GM18870 (cell line): Measurements from ENCODE around the gene CAMK4.

Experiments
- ATAC-seq: cut with Tn5 transposase; IDR thresholded peaks from one replicate; pipeline ENCODE4 v1.9.1; 2021; ENCODE audit warnings: moderate library complexity; ENCODE audit not compliant: unreplicated experiment

CAMK4 gene

DNA sequence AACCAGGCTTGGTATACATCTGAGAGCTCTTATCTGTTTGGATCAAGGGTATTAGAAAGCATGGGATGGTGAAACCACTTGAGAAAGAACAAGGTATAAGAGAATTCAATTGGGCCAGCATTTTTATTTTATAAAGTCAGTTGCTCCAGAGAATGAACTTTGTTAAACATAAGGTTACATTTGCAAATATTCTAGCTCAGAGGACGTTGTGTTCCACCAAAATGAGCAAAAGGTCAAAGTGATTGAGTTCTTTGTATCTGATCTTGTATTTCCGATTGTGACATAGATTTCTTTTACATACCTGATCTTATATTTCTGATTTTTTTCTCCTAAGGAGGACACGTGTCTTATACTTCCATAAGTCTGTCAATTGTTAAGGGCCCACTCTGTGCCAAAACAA, 296.7 kb downstream of the CAMK4 start:
- no peak for ATAC-seq

DNA sequence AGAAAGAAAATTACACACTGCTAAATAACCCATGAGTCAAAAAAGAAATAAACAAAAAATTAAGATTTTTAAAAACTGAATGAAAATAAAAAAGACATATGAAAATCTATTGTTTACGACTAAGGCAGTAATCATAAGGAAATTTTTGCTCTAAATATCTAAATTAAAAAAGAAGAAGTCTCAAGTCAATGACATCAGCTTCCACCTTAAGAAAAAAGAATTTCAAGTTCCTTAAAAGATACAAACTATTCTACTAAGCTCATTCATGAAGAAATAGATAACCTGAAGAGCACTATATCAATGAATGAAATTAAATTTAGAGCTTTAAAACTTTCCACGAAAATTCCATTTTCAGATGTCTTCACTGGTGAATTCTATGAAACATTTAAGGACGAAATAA, 303.9 kb downstream of the CAMK4 start:
- ATAC-seq = no peak

DNA sequence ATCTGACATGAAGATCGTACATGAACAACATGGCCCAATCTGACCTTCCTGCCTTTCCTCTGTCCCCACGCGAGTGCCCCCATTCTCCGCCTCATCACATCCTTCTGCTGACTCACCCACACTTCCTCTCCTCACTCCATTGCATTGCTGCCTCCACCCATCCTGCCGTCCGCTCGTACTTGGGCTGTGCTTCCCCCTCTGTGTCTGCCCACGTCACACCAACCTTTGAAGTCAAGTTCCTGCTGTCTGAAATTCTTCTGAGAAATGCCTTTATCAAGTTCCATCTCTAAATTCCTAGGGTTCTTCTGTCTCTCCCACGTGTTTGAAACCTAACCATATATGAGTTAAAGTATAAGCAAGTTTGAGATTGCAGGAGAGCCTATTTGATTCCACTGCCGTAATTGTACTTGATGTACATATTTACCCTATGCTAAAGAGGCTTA, 306.1 kb downstream of the CAMK4 start:
- ATAC-seq = peak; percentile 91

DNA sequence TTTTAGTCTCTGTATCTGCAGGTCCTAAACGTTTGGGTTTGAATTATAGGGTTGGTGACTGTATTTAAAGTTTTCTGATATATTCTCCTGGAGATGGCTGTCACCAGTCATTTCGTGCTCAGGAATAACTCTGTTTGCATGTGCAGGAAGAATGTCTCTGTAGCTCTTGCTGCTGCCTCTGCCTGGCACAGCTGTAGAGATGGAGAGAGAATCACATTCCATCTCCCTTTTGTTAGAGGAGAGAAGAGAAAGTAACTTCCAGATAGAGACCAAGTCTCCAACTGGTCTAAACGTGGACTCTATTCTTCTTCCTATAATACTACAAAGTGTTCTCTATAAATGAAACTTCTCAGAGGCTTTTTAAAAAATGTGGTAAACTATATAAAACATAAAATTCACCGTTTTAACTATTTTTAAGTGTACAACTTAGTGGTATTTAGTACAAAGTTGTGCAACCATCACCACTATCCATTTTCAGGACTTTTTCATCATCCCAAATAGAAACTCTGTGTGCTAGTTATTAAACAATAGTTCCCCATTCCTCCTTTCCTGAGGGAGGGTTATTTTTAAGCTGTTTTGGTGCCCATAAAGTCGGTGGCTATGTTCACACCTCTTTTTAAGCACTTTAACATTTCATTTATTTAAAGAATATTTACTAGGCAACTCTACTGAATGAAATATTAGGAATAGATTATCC, 308.9 kb downstream of the CAMK4 start:
- ATAC-seq = no peak

DNA sequence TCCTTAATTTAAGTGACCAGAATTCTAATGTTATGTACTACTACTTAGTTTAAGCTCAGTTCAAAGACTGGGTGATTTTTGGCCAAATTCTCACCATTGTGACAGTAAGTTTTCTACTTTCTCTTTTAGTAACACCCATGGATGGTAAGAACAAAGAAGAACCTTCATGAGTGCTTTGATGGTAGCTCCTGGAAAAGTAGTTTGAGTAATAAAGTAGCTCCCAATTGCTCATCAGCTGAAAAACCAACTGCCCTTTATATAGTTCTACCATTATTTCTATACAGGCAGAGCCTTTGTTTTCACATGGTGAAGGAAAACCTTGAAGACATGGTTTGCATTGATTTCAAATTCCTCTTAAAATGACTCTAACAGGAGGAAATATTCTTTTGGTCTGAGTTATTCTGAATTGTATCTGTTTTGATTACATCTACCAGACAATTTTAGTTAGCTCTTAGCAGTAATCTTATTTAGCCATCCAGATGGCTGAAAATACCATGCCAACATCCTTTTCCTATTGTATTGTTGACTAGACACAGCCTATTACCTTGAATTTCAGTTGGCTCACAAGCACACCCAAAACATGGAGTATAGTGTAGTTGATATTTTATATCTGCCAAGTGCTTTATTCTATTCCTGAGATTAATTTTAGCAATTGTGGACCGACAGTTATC, 311.8 kb downstream of the CAMK4 start:
- ATAC-seq = no peak

DNA sequence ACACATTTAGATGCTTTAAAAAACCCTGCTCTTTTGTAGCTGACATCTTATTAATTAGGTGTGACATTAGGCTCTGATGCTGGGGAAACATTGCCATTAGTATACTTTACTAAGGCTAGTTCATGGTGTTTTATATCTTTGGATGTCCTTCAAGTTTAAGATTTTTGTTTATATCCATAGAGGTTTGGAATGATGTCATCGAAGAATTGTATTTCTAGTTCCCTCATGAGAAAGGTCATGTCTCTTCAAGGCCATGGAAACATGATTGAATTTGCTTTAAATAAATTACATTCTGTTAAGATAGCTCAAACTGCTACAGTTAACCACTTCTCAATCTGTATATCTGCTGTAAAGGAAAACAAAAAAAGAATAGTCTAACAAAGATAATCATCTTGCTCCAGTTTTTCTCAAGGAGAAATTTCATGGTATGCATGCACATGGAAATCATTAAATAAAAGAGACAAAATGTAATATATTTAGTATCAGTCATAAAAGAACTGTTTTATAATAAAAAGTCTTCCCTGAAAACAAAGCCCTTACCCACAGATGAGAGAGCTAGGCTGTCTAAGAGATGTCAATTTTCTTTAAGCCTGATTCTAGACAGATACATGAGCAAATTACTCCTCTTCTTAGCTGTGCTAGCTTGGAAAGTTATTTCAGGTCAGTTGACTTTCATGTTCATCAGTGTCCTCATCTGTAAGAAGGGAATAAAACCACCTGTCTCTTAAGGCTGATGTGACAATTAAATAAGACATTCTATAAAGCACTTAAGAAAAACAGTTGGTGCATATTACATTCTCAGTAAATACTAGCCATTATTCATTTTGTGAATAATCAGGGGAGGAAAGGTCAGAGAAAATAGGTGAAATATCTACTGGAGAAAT, 313.2 kb downstream of the CAMK4 start:
- ATAC-seq = no peak
